ENCODE results near the gene MRO. TPM values are rescaled to one million over a fixed set of nuclear protein-coding genes. Genes with fewer than 3 reads are reported as not detected.

The MRO gene
- total and polyA plus RNA-seq, 2 of the 4 experiments (the other 2 are of a cell fraction) = not detected

DNA sequence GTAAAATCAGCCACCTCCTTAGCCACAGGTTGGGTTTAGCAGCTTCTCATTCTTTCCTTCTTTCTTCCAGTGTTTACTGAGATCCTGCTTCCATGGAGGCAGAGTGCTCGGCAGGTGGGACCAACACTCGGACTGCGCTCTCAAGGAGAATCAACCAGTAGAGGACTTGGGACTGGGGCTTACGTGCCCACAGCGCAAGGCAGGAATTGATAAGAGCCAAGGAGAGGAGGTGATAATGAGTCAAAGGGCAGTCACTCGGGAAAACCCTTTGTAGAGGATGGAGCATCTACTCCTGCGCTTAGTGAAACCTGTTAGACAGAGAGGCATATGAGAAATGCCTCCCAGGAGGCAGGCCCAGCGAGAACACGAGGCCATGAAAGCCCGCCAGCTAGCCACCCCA, 2.9 kb upstream of the MRO start:
- no peak overlapping the region for H2AK9ac ChIP-seq (replicated peaks; ENCODE audit: low read depth, low read length, poor library complexity)
- H3K23ac ChIP-seq (ENCODE audit: low read depth, low read length) = no peak overlapping the region
- dilution Hi-C loops (cut with HindIII; ENCODE audit: low sequenced_read_pairs, unreplicated experiment) (no loop called here), in situ Hi-C loops (cut with MboI; ENCODE audit: low sequenced_read_pairs) (no loop called here), intact Hi-C loops (cut with micrococcal nuclease) (loop anchor here (5.0 kb wide), 1 partner anchor 375 kb away; the partner anchor contains the start of gene MEX3C)
- ChIA-PET CTCF (no interaction called here), POLR2A (ENCODE audit: unreplicated experiment) (no interaction called here)
- H3K18ac ChIP-seq (ENCODE audit: low read depth, low read length) = no peak overlapping the region
- no peak overlapping the region for H4K5ac ChIP-seq (ENCODE audit: low read depth, low read length)
- H2BK120ac ChIP-seq (ENCODE audit: low read depth, low read length) = no peak overlapping the region
- no peaks in the 10 kb centered on the region for H3K4me1 ChIP-seq (ENCODE audit: control insufficient read depth, insufficient read depth, low read length)
- H3K9me3 ChIP-seq (ENCODE audit: control insufficient read depth, insufficient read depth, low read length) = no peaks in the 10 kb centered on the region
- TF ChIP-seq CEBPB (IDR thresholded peaks at IDR 0.05; ENCODE audit: low read depth, low read length) = no peak
- no peak for TF ChIP-seq MAFK (IDR thresholded peaks at IDR 0.05; ENCODE audit: low read depth, low read length)
- no peak for TF ChIP-seq RAD21 (IDR thresholded peaks at IDR 0.05; ENCODE audit: low read length)
- TF ChIP-seq FOS (IDR thresholded peaks at IDR 0.05; ENCODE audit: low read depth, low read length) = no peak
- TF ChIP-seq RCOR1 (IDR thresholded peaks at IDR 0.05; ENCODE audit: insufficient replicate concordance, low read length) = no peak
- TF ChIP-seq CHD1 (IDR thresholded peaks at IDR 0.05; ENCODE audit: low read depth, low read length) = no peak
- TF ChIP-seq RFX5 (IDR thresholded peaks at IDR 0.05; ENCODE audit: low read depth, low read length) = no peak
- H3K27me3 ChIP-seq (ENCODE audit: control insufficient read depth, insufficient read depth, low read length) = peaks cover 8% of the 10 kb centered on the region
- H3K79me1 ChIP-seq (ENCODE audit: low read depth in 1 of 2, low read length in 2 of 2) = no peaks in the 10 kb centered on the region
- H4K20me1 ChIP-seq (ENCODE audit: insufficient read depth, low read length) = no peaks in the 10 kb centered on the region
- no peak overlapping the region for H3K27ac ChIP-seq (ENCODE audit: insufficient read depth, low read length)
- BruUV-seq (replicated peaks) = no TSS peak
- no peak overlapping the region for H2BK15ac ChIP-seq (ENCODE audit: low read depth, low read length)
- H4K91ac ChIP-seq (ENCODE audit: insufficient read depth, low read depth, low read length) = no peak overlapping the region
- WGBS, 2 experiments (ENCODE audit: extremely low coverage in 2 of 2, insufficient read length in 1 of 2) = 68% methylated on average over 3 of the region's 10 CpGs; no CpG with 5 or more reads in 1 of the 2 experiments
- H2BK5ac ChIP-seq (ENCODE audit: low read depth, low read length, poor library complexity, severe bottlenecking) = no peak overlapping the region
- H4K8ac ChIP-seq (ENCODE audit: low read depth in 2 of 2, low read length in 2 of 2) = no peak overlapping the region
- H2AK5ac ChIP-seq (ENCODE audit: low read depth, low read length) = no peak overlapping the region
- no peaks in the 10 kb centered on the region for H3K36me3 ChIP-seq (ENCODE audit: control insufficient read depth, insufficient read depth, low read length)
- no peak for DNase-seq
- no peak overlapping the region for H3K4ac ChIP-seq (ENCODE audit: low read depth, low read length)
- no peak for ATAC-seq (ENCODE audit: low read depth)
- H3K9me1 ChIP-seq (ENCODE audit: insufficient read depth, low read length) = no peaks in the 10 kb centered on the region
- H3K4me2 ChIP-seq (ENCODE audit: low read depth, low read length) = no peak overlapping the region
- H3K14ac ChIP-seq (replicated peaks; ENCODE audit: low read depth, low read length) = no peak overlapping the region
- H2BK20ac ChIP-seq (ENCODE audit: low read depth, low read length) = no peak overlapping the region
- H3K4me3 ChIP-seq (ENCODE audit: insufficient read depth, low read depth, low read length) = no peak overlapping the region
- no peak overlapping the region for H3K56ac ChIP-seq (ENCODE audit: extremely low read depth, insufficient read depth, low read length)
- H3K9ac ChIP-seq (ENCODE audit: low read depth, low read length) = no peak overlapping the region
- H2AFZ ChIP-seq (replicated peaks; ENCODE audit: low read length, poor library complexity) = no peak overlapping the region
